ENCODE data around the gene ZDHHC3.

Gene ZDHHC3

DNA sequence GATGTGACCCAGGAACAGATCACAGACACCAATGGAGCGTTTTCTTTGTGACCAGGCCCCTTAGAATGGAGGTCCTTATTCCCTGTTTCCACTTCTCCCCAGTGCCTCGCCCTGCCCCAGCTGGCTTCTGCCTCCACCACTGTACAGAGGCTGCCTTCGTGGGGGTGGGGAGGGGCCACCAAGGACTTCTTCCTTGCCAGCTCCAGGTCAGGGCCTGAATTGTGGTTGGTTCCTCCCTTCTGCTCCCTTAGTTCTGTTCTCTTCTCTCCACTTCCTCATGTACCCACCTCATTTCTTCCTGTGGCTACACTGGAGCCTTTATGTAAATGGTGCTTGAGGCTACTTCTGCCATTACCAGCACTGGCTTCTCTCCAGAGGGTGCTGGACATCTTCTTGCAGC is 85.1 kb downstream of the ZDHHC3 start:
- no peak for DNase-seq

GRCh38 chr3:44890258-44890657 is 85.7 kb downstream of the ZDHHC3 start:
- DNase-seq = no peak

GRCh38 chr3:44887101-44887500 is 88.9 kb downstream of the ZDHHC3 start:
- no peak for DNase-seq

DNA sequence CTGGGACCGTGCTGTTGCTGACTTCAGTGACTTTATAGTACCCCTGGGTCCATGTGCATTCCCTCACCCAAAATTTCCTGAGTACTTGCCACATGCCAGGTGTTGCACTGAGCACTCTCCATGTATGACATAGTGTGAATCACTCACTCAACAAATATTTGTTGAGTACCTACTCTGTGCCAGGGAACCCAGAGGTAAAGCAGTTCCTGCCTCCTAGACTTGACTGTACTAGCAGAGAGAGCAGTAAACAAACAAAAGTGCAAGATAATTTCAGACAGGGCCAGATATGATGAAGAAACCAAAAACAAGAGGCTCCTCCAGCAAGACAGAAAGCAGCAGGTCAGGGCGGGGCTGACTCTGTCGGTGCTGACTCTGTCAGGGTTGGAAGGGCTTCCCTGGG is 89.4 kb downstream of the ZDHHC3 start:
- no peak for DNase-seq

- peak; percentile 94 for DNase-seq
Observed at GRCh38 chr3:44885618-44886017, 90.4 kb downstream of the ZDHHC3 start.

GRCh38 chr3:44883999-44884431 is 92.0 kb downstream of the ZDHHC3 start:
- DNase-seq = peak; percentile 99

DNA sequence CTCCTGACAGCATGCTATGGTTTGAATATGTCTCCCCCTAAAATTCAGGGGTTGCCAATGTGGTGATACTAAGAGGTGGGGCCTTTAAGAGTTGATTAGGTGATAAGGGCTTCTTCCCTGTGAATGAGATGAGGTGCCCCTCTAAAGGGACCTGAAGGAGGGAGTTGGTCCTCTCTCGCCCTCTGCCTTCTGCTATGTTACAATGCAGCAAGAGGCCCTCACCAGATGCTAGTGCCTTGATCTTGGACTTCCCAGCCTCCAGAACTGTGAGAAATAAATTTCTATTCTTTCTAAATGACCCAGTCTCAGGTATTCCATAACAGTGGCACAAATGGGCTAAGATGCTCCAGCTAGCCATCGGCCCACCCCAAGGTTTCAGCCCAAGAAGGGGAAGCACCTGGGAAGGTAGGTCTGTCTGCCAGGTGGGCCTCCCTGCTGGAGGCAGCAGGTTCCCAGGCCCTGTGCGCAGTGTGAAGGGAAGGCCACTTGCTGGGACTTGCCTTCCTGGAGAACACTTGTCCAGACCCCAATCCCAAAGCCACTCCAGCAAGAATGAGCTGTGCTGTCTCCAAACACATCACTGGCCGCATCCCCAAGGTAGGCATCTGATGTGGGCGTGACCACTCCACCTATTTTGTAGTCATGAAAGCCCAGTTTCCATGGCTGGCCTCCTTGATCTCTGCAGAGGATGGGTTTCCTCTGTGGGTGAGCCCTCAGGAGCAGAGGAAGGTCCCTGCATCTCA is 92.6 kb downstream of the ZDHHC3 start:
- no peak for DNase-seq

GRCh38 chr3:44880284-44880683 is 95.7 kb downstream of the ZDHHC3 start:
- no peak for DNase-seq

DNA sequence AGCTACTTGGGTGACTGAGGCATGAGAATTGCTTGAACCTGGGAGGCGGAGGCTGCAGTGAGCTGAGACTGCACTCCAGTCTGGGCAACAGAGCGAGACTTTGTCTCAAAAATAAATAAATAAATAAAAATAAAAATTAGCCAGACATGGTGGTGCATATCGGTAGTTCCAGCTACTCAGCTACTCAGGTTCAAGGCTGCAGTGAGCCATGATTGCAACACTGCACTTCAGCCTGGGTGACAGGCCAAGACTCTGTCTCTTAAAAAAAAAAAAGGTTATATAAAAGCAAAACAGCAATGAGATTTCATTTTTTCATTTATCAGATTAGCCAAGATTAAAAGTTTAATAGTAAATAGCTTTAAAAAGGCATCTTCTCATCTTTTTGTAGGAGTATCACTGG is 98.6 kb downstream of the ZDHHC3 start:
- no peak for DNase-seq

GRCh38 chr3:44875596-44875995 is 100.4 kb downstream of the ZDHHC3 start:
- no peak for DNase-seq
